ENCODE results near the gene MAP3K2.
A peak's percentile ranks its signal among the peaks of the same experiment; 100 is the strongest.

The MAP3K2 gene

GRCh38 chr2:127394492-127394891 lies 6.7 kb upstream of the MAP3K2 start:
- DNase-seq, result no peak
- intact Hi-C loops (cut with DNase I), result no loop called here

- peak in 2 of 42 donors; percentile 57 to 65 for DNase-seq
- intact Hi-C loops (cut with DNase I), result no loop called here
Measured at GRCh38 chr2:127392828-127393578, 5.2 kb upstream of the MAP3K2 start.

GRCh38 chr2:127392133-127392827 lies 4.5 kb upstream of the MAP3K2 start:
- DNase-seq, result peak in 8 of 42 donors; percentile 28 to 74 (median 53)
- intact Hi-C loops (cut with DNase I), result no loop called here

DNA sequence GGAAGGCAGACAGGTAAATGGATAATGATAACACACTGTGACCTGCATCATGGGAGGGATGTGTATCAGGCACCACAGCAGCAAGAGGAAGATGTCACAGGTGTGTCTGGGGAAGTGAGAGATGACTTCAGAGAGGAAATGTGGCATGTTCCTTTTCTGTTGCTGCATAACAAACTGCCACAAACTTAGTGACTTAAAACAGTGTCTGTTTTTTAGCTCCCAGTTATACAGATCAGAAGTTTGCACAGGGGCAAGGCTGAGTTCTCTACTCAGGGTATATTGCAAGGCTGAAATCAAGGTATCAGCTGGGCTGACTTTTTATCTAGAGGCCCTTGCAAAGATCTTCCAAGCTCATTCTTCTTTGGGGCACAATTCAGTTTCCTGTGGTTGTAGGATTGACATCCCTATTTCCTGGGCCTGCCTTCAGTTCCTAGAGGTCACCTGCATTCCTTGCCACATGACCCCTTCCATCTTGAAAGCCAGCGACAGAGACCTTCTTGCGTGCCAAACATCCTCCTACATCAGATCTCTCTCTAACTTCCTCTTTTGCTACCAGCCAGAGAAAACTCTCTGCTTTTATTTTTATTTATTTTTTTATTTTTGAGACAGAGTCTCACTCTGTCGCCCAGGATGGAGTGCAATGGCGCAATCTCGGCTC lies 2.1 kb upstream of the MAP3K2 start:
- intact Hi-C loops (cut with DNase I), result loop anchor here (10.0 kb wide), 2 partner anchors 135 to 325 kb away; partner anchors contain the start of gene IWS1
- DNase-seq, result no peak

DNA sequence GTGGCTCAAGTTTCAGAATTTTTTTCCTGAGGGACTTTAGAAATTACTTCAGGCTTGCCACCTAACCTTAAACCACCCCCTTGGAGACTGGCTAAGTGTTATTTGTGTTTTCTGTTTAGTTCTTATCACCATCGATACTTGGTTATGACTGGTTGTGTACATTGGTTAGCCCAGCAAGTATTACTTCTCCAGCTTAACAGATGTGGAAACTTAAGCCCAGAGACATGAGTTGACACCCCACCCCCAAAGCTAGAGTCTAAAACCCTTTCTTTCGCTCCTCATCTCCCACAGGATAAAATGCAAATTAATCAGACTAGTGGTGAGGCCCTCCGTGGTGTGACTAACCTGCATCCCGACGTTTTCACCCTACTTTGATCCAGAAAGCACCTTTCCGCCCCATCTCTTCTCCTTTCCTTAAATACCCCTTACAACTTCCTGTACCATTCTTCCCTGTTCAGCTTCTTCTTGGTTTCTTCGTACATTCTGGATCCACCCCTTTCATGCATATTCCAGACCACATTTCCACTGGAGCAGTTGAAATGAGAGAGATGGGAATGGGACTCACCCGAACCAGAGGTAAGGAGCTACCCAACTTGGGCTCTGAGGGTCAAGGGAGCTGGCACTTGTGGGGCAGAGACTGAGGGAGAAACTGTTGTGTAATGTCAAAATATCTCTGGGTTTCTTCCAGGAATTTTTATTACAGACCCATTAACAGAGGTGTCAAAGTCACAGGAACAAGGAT lies 819 bp upstream of the MAP3K2 start:
- intact Hi-C loops (cut with DNase I), result loop anchor here (10.0 kb wide), 2 partner anchors 136 to 324 kb away; partner anchors contain the start of gene IWS1

DNA sequence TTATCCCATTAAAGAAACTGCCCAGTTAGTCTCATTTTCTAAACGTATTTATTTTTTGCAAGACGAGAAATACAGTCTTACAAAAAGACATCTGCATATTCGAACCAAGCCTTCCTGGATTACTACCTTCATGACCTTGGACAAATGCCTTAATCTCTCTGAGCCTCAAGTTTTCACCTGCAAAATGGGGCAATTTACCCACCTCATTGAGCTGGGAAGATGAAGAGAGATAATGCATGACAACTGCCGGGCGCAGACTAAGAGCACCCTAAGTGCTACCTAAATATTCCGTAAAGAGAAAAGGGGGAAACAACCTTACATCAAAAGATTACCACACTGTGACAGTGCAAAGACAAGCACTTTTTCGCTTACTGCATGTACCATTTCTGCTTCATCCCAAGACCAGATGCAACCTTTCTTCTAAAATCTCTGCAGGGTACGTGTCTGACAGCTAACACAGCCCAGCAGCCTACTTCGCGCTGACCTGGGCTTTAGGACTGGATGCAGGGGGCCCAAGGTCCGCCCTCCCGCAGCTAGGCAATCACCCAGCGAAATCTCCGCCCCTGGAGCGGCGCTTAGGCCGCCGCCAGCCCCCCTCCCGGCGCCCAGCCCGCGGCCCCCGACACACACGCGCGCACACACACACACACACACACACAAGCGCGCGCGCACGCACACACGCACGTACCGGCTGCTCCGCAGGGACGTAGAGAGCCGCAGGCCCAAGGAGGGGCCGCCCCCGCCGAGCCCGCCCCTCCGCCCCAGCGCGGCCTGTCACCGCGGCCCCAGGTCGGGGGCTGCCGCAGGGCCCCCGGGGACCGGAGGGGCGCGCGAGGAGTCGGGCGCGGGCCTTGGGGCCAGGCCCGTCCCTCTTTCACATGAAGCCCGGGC lies 766 bp downstream of the MAP3K2 start:
- peak; percentile 70 to 94 (median 86) for DNase-seq
- intact Hi-C loops (cut with DNase I), result loop anchor here (2.0 to 10.0 kb wide), 3 partner anchors 22 to 322 kb away; partner anchors contain the start of gene IWS1

More for the DNA sequence above, 819 bp upstream of the MAP3K2 start:
- no peak for DNase-seq

GRCh38 chr2:127386246-127386645 lies 1.5 kb downstream of the MAP3K2 start:
- no peak for DNase-seq
- intact Hi-C loops (cut with DNase I), result loop anchor here (2.0 to 10.0 kb wide), 3 partner anchors 23 to 321 kb away; partner anchors contain the start of gene IWS1

GRCh38 chr2:127384529-127384928 lies 3.2 kb downstream of the MAP3K2 start:
- intact Hi-C loops (cut with DNase I), result loop anchor here (10.0 kb wide), 2 partner anchors 140 to 320 kb away; partner anchors contain the start of gene IWS1
- no peak for DNase-seq

GRCh38 chr2:127382831-127383230 lies 4.9 kb downstream of the MAP3K2 start:
- no peak for DNase-seq
- intact Hi-C loops (cut with DNase I), result loop anchor here (10.0 kb wide), 2 partner anchors 142 to 318 kb away; partner anchors contain the start of gene IWS1

DNA sequence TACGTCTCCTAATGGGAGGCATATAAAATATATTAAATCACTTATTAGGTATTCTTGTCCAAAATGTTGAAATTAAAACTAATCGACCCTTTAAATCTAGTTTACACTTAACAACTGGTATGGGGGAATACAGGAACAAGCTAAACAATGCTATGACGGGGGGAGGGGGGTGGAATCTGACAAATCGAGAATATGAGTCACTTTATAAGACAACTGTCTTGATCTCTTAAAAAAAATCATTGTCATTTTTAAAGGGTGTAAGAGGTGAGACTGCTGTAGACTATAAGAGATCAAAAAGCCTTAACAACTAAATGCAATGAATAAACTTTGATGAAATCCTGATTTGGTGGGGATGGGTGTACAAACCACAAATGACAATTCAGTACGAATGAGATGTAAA lies 6.0 kb downstream of the MAP3K2 start:
- no peak for DNase-seq
- intact Hi-C loops (cut with DNase I), result loop anchor here (10.0 kb wide), 2 partner anchors 143 to 317 kb away; partner anchors contain the start of gene IWS1

GRCh38 chr2:127379712-127380355 lies 7.9 kb downstream of the MAP3K2 start:
- DNase-seq, result no peak
- intact Hi-C loops (cut with DNase I), result loop anchor here (10.0 kb wide), 2 partner anchors 145 to 315 kb away; partner anchors contain the start of gene IWS1

DNA sequence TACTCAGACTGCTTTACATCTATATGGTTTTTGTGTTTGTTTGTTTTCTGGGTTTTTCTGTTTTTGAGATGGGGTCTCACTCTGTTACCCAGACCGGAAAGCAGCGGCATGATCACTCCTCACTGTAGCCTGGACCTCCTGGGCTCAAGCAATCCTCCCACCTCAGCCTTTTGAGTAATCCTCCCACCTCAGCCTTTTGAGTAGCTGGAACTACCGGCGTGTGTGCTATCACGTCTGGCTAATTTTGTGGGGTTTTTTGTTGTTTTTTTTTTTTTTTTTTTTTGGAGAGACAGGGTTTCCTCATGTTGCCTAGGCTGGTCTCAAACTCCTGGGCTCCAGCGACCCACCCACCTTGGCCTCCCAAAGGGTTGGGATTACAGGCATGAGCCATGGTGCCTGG lies 9.1 kb downstream of the MAP3K2 start:
- intact Hi-C loops (cut with DNase I), result no loop called here

GRCh38 chr2:127377262-127377661 lies 10.5 kb downstream of the MAP3K2 start:
- no peak for DNase-seq
- intact Hi-C loops (cut with DNase I), result no loop called here

More for the DNA sequence above, 9.1 kb downstream of the MAP3K2 start:
- DNase-seq, result no peak

GRCh38 chr2:127376257-127376656 lies 11.5 kb downstream of the MAP3K2 start:
- intact Hi-C loops (cut with DNase I), result no loop called here
- DNase-seq, result no peak

DNA sequence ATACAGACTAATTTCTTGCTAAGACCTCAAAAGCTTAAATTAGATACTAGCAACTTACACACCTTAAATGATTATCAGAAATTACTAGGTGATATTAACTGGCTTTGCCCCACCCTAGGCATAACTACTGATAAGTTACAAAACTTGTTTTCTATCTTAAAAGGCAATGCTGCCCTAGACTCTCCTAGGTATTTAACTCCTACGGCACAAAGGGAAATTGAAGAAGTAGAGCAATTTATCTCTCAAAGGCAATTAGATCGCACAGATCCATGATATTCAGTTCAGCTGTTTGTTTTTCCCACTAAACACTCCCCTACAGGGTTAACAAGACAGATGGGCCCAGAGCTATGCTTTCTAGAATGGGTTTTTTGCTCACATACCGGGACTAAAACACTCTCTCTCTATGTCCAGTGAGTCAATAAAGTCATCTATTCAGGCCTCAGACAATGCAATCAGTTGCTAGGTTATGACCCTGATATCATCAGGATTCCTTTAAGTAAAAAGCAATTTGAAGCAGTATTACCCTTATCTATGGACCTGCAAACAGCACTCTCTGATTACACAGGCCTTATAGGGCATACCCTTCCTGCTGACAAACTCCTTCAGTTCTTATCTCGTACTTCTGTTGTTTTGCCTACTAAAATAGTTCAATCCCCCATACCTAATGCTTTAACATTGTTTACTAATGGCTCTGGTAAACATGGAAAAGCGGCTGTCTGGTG lies 14.3 kb downstream of the MAP3K2 start:
- intact Hi-C loops (cut with DNase I), result no loop called here
- no peak for DNase-seq

DNA sequence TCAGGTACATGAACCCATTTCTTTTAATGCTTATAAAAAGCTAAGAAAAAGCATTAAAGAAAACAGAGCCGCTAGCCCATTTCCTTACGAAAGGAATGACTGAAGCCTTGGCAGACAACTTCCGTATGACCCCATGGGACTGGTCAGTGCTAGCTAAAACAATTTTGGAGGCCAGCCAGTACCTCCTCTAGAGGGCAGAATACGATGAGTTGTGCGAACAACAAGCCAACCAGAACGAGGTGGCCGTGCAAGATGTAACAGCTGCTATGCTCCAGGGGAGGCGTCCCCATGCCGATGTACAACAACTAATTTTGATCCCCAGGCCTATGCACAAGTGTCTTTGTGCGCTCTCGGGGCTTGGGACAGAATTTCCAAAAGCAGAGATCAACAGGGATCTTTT lies 16.7 kb downstream of the MAP3K2 start:
- DNase-seq, result no peak
- intact Hi-C loops (cut with DNase I), result no loop called here

- intact Hi-C loops (cut with DNase I), result no loop called here
- no peak for DNase-seq
Measured at GRCh38 chr2:127370010-127370409, 17.8 kb downstream of the MAP3K2 start.

All from head of caudate nucleus (tissue), 42 donors.